Activated CD4-positive, CD25-positive, alpha-beta regulatory T cell treated with anti-CD3 and anti-CD28 coated beads, Interleukin-2, amount 50 U/mL, for 72 hours (primary cell): ENCODE data around the gene CNPY1.
"Not testable (repeated sequence)": the region's sequence is repeated elsewhere in the genome, so short reads cannot be mapped to it uniquely, and the experiment has no call there.

Source experiments
- DNase-seq: peaks from one replicate; pipeline ENCODE4 v3.0.0; 2021

Gene CNPY1

GRCh38 chr7:155577509-155577905 lies 31.1 kb upstream of the CNPY1 start:
- no peak for DNase-seq

GRCh38 chr7:155576900-155577508 lies 30.6 kb upstream of the CNPY1 start:
- DNase-seq, result no peak

GRCh38 chr7:155576416-155576815 lies 30.1 kb upstream of the CNPY1 start:
- no peak for DNase-seq

- no peak for DNase-seq
Observed at GRCh38 chr7:155574556-155575290, 28.4 kb upstream of the CNPY1 start.

GRCh38 chr7:155571581-155572345 lies 25.4 kb upstream of the CNPY1 start:
- no peak for DNase-seq

GRCh38 chr7:155570991-155571390 lies 24.6 kb upstream of the CNPY1 start:
- DNase-seq, result no peak

- DNase-seq, result no peak
Observed at GRCh38 chr7:155570171-155570958, 24.0 kb upstream of the CNPY1 start.

GRCh38 chr7:155569681-155570080 lies 23.3 kb upstream of the CNPY1 start:
- DNase-seq, result no peak

GRCh38 chr7:155568842-155569494 lies 22.6 kb upstream of the CNPY1 start:
- no peak for DNase-seq

GRCh38 chr7:155568333-155568660 lies 21.9 kb upstream of the CNPY1 start:
- DNase-seq, result no peak

GRCh38 chr7:155567646-155568332 lies 21.4 kb upstream of the CNPY1 start:
- DNase-seq, result no peak

- DNase-seq, result no peak
Observed at GRCh38 chr7:155566011-155566836, 19.9 kb upstream of the CNPY1 start.

GRCh38 chr7:155565596-155565995 lies 19.2 kb upstream of the CNPY1 start:
- no peak for DNase-seq

- DNase-seq, result not testable (repeated sequence)
Observed at GRCh38 chr7:155562976-155563375, 16.6 kb upstream of the CNPY1 start.

GRCh38 chr7:155562106-155562505 lies 15.7 kb upstream of the CNPY1 start:
- no peak for DNase-seq

- DNase-seq, result no peak
Observed at GRCh38 chr7:155560982-155561686, 14.8 kb upstream of the CNPY1 start.

GRCh38 chr7:155560196-155560885 lies 14.0 kb upstream of the CNPY1 start:
- no peak for DNase-seq

- DNase-seq, result no peak
Observed at GRCh38 chr7:155559519-155560108, 13.3 kb upstream of the CNPY1 start.

GRCh38 chr7:155558961-155559360 lies 12.6 kb upstream of the CNPY1 start:
- DNase-seq, result no peak
